ENCODE measurements around the gene NDUFS1. TPM values are rescaled to one million over a fixed set of nuclear protein-coding genes. Genes with fewer than 3 reads are reported as not detected.
"Not testable (repeated sequence)": the region's sequence is repeated elsewhere in the genome, so short reads cannot be mapped to it uniquely, and the experiment has no call there.

Gene NDUFS1
- total RNA-seq, 1 donor from 2014 or later, result 503 TPM

DNA sequence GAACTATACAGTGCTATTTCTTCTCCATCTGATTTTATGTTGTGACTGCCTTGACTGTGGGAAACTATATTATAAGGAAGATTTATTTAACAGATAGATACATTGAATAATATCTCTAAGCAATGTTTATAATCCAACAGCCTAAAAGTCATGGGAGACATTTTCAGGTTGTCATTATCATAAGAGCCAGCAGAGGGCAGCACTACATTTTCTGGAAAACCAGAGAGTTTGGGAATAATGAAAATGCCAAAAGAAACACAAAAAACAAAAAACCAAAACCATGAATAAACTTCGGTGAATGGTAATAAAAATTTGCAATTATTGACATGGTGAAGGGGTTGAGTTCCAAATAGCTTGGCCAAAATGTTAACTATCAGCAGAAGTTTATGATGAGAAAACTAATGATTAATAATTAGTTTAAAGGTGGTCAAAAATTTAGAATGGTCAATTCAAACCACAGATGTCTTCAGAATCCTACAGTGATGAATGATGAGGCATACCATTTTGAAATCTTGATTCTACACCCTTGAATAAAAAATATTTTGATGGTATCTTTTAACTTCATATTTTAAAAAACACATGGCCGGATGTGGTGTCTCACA lies 5.1 kb upstream of the NDUFS1 start:
- intact Hi-C loops (cut with micrococcal nuclease), result no loop called here
- DNase-seq (no peak), ATAC-seq (no peak)

DNA sequence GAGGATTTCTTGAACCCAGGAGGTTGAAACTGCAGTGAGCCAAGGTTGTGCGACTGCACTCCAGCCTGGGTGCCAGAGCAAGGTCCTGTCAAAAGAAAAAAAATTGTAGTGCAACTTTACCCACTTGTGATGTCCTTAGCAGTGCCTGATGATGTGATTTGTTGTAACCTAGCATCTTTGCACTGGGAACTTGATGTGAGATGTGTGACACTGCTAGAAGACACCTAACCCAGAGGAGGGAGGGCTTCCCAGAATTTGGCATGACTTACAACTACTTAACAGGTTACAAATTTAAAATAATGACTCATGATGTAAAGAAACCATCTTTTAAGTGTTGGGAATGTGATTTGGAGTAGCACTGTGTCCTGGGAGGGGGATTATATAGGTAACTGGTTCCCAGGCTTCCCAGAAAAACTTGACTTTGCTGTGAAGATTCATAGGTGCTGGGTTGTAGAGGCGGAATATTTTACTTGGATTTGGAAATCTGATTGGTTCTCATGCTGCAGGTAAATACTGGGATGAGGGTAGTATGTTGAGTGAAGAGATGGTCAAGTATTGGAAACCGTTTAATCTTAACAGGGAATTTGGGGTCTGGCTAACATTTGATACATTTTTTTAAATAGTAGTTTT lies 4.1 kb upstream of the NDUFS1 start:
- no peak for ATAC-seq
- no peak for DNase-seq
- intact Hi-C loops (cut with micrococcal nuclease), result no loop called here

DNA sequence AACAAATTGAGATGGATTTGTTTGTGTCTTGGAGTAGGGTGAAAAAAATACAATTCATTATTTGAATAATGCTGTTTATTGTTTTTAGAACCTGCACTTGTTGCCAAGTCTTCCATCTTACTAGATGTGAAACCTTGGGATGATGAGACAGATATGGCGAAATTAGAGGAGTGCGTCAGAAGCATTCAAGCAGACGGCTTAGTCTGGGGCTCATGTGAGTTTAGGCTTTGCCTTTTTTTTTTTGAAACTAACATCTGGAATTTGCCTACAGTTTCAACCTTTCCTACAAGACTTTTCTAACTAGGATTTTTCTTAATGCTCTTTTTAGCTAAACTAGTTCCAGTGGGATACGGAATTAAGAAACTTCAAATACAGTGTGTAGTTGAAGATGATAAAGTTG lies 3.2 kb upstream of the NDUFS1 start:
- ATAC-seq; intact Hi-C loops (cut with micrococcal nuclease); DNase-seq: not testable (repeated sequence)

DNA sequence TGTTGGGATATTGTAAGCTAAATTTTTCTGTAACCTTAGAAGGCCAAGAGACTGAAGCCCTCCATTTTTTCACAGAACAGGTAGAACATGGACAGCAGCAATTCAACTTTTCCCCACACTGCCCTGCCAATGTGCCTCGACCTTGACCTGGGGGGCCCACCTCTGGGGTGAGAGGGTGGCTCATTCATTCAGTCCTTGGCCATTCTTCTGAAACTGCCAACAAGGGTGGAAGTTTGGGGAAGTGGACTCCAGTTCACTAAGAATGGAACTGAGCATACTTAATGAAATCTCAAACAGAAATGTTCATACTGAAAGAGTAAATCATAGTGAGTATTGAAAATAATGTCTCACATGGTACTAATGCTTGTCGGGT lies 1.5 kb upstream of the NDUFS1 start:
- intact Hi-C loops (cut with micrococcal nuclease), result no loop called here
- no peak for DNase-seq
- no peak for ATAC-seq

DNA sequence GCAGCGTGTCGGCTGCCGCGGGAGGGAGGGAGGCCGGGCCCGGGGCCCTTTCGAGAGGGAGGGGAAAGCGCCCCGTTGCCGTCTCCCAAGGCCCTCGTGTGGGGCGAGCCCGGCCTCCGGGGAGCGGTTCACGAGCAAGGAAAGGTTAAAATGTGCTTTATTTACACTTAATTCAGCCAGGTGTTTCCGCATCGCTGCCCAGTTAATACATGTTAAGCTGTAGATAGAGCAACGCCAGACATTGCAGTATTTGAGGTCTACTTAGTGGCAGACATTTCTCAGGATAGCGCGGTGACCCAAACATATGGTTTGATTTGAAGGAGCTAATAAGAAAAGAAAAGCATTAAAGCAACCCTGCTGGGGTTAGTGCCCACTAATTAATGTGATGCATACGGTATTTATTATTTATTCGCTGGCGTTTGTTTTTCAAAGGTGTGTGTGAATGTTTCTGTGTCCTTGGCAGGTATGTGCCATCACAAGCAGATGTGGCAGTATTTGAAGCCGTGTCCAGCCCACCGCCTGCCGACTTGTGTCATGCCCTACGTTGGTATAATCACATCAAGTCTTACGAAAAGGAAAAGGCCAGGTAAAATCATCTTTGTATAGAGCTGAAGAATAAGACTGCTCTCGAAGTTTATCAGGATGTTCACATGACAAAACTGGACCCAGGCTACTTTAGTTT lies 1.0 kb upstream of the NDUFS1 start:
- DNase-seq (no peak), ATAC-seq (peak; percentile 58)
- intact Hi-C loops (cut with micrococcal nuclease), result no loop called here

DNA sequence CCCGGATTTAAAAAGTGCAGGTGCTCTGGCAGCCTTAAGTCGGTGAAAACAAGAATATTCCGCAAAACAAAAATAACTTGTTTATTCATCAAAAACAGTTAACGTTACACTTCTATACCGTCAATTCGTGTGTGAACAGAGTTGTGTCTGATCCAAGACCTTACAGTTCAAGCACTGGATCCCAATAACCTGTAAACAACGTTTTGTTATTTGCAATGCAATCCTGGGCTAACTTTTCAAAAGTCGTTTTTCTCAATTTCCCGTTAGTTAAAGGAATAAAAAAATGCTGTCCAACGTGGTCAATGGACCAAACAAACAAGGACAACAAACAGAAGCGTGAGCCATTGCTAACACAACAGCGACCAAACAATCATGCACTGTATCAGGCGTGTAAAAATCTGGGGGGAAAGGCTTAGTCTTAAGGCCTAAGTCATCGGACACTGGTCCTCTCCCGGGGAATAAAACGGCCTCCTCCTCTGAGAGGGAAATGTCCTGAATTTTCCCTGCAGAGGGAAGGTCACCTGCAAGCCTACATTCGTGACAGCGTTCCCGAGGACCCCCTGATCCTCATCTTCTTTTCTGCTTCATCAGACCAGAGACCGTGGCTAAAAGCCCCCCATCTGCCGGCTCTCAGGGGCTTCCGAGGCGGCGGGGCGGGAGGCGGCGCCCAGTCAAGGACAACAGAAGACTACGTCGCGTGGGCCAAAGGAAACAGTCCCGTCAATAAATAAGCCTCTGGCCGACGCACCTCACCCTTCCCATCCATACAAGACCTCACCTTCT lies 490 bp downstream of the NDUFS1 start:
- DNase-seq (no peak), ATAC-seq (peak; percentile 29)
- intact Hi-C loops (cut with micrococcal nuclease), result no loop called here

DNA sequence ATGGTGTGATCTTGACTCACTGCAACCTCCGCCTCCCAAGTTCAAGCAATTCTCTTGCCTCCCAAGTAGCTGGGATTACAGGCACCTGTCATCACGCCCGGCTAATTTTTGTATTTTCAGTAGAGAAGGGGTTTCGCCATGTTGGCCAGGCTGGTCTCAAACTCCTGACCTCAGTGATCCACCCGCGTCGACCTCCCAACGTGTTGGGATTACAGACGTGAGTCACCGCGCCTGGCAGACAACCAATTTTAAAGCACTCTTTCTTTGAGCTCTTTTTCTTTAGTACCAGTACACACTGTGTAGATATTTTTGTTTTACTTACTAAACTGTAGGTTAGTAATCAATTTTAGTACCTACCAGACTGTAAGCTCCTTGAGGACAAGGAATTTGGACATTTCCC lies 2.2 kb downstream of the NDUFS1 start:
- ATAC-seq; DNase-seq; intact Hi-C loops (cut with micrococcal nuclease): not testable (repeated sequence)

DNA sequence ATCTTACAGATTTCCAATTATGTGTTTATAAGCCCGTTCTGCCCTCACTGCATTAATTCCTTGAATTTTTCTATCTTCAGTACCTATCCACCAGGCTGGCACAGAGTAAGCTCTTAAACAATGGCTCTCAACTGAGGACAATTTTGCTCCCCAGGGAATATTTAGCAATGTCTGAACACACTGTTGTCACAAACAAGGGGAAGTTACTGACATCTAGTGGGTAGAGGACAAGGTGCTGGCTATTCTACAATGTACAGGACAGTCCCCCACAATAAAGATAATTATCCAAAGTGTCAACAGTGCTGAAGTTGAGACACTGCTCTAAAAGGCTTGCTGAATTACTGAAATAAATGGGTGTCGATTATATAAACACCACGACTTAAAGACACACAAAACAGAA lies 5.0 kb downstream of the NDUFS1 start:
- intact Hi-C loops (cut with micrococcal nuclease), result no loop called here
- DNase-seq (no peak), ATAC-seq (peak; percentile 55)

DNA sequence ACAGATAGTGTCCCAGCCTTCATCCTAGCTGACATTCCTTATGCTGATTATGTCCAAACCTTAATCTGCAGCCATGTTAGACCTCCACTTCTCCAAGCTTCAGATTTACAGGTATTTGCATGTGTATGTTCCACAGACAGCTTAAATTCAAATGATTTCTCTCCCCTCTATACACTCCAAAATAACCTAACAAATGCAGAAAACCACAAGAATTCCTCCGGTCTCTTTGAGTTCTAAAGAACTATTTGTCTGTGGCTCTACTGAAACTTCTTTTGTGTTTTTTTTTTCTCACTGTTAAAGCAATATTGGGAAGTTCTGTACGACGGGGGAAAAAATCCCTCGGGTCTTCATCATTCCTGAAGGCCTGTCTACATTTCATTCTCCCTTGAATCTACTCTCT lies 8.6 kb downstream of the NDUFS1 start:
- intact Hi-C loops (cut with micrococcal nuclease), result no loop called here
- ATAC-seq (no peak), DNase-seq (no peak)

DNA sequence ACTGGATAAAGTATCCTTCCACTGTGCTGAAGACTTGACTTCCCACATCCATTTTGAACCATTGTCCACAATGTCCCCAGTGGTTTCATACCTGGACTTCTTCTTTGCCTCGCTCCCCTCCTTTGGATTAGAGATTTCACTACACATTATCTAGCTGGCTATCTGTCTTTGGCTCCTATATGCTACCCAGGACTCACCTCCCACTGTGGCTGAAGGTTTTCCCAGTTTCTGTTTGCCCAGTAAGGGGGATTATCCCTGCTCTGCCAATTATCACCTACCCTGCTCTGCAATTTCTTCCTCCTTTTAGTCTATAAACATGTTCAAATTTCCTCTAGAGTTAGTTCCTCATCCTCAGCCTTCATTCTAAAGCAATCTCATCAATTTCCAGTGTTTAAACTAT lies 9.1 kb downstream of the NDUFS1 start:
- DNase-seq, result no peak
- intact Hi-C loops (cut with micrococcal nuclease), result no loop called here
- no peak for ATAC-seq

DNA sequence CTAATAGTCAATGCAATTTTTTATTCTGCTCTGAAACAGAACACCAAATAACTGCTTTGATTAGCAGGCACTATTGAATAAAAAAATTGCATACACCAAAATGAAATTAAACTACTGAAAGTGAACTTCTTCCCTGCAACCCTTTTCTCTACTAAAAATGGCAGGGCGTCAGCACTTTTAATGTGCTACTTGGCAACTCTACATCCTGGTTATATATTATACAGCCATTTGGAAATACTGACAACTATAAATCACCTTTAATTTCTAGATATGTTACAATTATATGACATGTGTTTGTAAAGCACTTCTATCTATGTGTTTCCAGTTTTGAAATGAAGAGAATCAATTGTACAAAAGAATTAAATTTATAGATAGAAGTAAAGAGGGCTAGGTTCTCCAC lies 9.9 kb downstream of the NDUFS1 start:
- no peak for ATAC-seq
- intact Hi-C loops (cut with micrococcal nuclease), result no loop called here
- no peak for DNase-seq

DNA sequence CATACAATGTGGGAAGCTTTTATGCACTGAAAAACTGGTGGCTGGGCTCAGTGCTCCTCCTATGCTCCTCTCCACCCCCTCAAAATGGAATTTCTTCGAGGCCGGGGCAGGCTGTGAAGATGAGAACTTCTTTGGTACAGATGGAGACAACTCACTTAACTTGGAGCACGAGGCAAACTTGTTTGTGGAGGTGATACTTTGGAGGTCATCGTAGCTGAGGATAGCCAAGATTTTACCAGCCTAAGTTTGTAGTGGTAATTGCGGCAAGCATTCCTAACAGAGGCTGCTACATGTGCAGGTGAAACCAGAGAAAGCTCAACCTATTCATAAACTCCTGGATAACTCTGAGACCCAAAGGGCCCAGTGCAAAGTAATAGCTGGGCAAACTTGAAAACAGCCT lies 13.6 kb downstream of the NDUFS1 start:
- no peak for DNase-seq
- intact Hi-C loops (cut with micrococcal nuclease), result no loop called here
- ATAC-seq, result peak; percentile 55

DNA sequence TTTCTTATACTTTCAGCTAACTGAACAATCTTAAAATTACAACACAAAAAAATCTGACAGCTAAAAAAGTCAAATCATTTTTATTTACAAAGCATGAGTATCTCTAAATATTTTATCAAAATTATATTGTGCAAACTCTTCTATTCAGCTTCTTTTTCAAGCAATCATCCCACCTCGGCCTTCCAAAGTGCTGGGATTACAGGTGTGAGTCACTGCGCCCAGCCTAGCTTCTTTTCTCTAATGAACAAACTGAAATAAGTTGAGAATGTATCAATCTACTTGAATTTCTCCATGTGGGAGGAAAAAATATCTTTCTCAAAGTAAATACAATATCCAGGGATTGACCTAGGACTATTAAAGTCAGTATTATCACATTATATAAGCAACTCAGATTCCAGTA lies 14.9 kb downstream of the NDUFS1 start:
- DNase-seq, result no peak
- ATAC-seq, result no peak
- intact Hi-C loops (cut with micrococcal nuclease), result no loop called here

DNA sequence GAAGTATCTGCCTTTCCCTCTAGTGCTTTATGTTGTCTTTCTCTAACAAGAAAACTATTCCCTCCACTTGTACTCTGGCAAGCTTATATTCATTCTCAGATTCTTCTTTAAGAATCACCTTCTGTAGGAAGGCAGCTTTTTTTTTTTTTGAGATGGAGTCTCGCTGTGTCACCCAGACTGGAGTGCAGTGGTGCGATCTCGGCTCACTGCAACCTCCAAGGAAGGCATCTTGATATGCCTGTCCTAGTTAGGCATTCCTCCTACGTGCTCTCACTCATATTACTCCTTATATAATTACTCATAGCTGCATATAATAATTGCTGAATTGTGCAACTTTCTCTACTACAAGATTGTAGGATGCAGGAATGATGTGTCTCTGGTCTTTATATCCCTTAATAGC lies 15.8 kb downstream of the NDUFS1 start:
- DNase-seq (no peak), ATAC-seq (no peak)
- intact Hi-C loops (cut with micrococcal nuclease), result no loop called here

DNA sequence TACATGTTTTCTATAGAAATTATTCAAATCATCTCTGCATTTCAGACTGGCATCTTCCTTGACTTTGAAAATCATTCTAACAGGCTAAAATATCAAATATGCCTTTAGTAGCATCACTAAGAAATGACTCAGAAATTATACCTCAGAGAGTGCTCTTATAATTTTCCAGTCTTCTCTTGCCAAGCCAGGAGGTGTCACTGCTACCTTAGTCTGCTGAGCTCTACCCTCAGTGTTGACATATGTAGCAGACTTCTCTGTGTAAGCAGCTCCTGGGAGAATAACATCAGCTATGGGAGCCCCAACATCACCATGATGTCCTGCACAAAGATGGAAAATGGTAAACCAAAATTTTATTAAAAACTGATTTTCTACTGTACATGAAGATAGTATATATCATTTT lies 31.6 kb downstream of the NDUFS1 start:
- ATAC-seq (no peak), DNase-seq (no peak)
- intact Hi-C loops (cut with micrococcal nuclease), result no loop called here

DNA sequence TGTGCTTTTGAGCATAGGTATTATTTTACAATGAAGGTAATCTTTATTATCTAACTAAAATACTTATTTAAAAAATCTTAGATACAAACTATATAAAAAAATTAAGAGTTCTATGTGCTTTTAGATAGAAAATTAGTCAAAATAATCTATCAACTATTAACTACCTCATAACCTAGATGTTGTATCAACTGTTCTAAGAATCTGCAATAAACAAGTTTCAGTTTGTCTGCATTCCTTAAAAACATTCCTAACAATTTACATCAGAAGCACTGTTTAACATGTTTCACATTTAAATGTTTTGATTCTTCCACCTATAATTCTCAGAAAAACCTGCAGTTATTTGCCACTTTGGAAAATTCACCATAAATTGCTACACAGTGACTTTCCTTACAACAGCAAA lies 33.3 kb downstream of the NDUFS1 start:
- intact Hi-C loops (cut with micrococcal nuclease), result no loop called here
- DNase-seq, result no peak
- no peak for ATAC-seq

DNA sequence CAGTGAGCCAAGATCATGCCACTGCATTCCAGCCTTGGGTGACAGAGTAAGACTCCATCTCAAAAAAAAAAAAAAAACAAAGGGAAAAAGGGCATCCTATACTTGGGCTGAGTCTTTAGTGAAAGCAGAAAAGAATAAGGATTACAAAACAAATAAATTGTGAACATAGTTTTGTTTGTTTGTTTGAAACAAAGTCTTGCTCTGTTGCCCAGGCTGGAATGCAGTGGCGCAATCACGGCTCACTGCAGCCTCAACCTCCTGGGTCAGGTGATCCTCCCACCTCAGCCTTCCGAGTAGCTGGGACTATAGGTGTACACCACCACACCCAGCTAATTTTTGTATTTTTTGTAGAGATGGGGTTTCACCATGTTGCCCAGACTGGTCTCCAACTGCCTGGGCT lies 36.7 kb downstream of the NDUFS1 start:
- intact Hi-C loops (cut with micrococcal nuclease); ATAC-seq; DNase-seq: not testable (repeated sequence)

DNA sequence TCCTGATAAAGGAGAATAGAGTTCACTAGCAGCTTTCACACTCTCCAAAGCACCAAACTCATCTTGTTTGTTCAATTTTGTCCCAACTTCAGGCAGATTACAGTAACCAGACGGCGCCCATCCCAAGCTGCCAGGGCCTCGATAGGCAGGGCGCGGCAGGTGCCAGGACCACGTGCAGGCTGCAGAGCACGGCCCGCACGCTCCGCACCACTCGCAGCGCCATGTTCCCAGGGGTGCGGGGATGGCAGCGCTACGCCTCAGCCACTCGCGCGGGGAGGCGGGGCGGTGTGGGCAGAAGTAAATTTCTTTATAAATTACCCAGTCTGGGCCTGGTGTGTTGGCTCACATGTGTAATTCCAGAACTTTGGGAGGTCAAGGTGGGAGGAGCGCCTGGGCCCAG lies 43.0 kb downstream of the NDUFS1 start:
- intact Hi-C loops (cut with micrococcal nuclease), result no loop called here
- no peak for ATAC-seq
- no peak for DNase-seq

DNA sequence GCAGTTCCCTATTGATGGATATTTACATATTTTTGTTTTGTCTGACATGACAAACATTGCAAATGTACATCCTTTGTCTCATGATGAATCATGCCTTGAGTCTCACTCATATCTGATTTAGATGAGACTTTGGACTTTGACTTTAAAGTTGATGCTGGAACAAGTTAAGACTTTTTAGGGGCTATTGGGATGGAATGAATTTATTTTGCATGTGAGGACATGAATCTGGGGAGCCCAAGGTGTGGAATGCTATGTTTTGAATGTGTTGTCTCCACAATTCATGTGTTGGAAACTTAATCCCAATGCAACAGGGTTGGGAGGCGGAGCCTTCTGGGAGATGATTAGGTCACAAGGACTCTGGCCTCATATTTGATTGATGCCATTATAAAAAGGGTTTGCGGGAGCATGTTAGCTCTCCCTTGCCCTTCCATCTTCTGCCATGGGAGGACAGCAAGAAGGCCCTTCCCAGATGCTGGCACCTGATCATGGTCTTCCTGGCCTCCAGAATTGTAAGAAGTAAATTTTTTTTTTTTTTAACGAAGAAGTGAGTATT lies 44.1 kb downstream of the NDUFS1 start:
- intact Hi-C loops (cut with micrococcal nuclease), result no loop called here
- ATAC-seq, result no peak
- DNase-seq, result no peak

Data from left ventricle myocardium superior (tissue), 1 donor.